ENCODE data around the gene ADD1.
"Not testable (repeated sequence)": the region's sequence is repeated elsewhere in the genome, so short reads cannot be mapped to it uniquely, and the experiment has no call there.

The ADD1 gene

DNA sequence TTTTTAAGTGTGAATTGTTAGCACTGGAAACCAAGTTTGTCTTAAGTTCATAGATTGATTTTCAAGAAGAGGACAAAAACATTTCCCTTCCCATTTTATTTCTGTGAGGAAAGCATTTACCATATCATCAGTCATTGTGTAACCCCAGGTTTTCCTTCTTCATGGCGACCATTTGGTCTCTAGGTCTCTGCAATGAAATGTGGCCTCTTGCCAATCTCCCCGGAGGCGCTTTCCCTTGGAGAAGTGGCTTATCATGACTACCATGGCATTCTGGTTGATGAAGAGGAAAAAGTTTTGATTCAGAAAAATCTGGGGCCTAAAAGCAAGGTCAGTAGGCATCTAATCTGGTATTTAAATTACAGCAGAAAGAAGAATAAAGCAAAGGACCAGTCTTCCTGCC lies 54.4 kb downstream of the ADD1 start:
- DNase-seq, result no peak

DNA sequence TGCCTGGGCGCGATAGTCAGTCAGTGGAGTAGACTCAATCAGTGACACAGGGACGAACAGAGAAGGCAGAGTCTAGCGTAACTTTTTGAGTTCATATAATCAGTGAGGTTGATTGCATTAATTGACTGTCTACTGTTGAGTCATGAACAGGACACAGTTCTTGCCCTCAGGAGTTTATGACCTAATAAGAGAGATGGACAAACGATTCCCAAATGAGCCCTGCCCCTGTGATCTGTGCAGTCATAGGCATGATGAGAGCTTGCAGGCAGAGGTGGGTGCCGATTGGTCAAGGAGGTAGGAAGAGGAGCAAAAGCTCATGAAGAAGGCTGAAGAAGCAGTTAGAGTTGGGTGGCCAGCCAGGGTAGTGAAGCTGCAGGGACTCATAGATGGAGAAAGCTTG lies 57.1 kb downstream of the ADD1 start:
- no peak for DNase-seq

DNA sequence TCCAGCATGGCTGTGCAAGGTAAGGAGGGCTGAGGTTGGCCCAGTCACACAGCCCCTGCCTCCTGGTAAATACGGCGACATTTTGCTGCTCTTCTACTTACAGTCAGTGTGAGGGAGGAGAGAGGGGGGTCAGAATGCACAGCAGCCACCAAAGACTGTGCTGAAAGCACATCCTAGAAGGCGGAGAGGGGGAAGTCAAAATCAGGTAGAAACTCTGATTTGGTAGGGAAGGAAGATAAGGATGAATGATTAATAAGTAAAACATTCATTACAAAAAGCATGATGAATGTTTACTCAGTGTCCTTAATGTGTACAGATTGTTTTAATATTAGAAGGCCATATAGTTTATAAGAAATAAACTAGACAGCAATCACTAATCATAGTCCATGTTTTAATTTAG lies 57.5 kb downstream of the ADD1 start:
- no peak for DNase-seq

- DNase-seq, result no peak
These were observed 58.5 kb downstream of the ADD1 start for GRCh38 chr4:2902126-2902525.

GRCh38 chr4:2905544-2905943 lies 61.9 kb downstream of the ADD1 start:
- DNase-seq, result no peak

DNA sequence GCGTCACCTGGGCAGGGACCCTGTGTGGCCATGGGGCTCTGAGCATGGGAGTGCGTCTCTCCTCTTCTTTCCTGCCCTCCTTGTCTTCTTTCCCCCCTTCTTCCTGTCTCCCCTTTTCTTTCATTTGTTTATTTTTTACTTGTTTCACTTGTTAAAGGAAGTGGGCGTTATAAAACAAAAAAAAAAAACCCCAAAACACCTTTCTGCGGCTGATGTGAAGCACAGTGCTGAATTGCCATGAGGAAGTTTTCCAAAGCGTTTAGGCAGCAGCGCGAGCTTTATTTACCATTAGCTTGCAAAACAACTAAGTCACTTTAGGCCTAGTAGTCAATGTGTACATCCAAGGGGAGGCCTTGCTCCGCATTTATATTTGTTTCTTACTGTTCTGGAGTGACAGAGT lies 62.6 kb downstream of the ADD1 start:
- DNase-seq, result no peak

- no peak for DNase-seq
These were observed 63.6 kb downstream of the ADD1 start for GRCh38 chr4:2907226-2907625.

GRCh38 chr4:2907706-2908293 lies 64.2 kb downstream of the ADD1 start:
- DNase-seq, result no peak

DNA sequence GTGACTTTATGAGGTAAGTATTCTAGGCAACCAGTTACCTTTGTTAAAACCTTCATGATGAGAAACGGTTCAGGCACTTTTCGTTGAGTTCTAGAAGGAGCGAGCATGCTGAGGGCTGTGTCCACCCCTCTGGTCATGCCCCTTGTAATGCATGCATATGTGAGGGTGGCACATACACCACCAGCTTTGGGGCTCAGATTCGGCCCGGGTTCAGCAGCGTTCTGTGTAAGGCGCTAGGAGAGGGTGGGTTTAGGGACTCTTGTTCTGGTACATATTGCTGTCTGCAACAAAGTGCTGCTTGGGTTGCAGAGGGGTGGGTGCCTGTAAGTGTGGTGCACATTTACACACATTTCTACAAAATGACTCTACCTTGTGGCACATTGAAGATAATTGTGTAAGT lies 65.0 kb downstream of the ADD1 start:
- DNase-seq, result no peak

DNA sequence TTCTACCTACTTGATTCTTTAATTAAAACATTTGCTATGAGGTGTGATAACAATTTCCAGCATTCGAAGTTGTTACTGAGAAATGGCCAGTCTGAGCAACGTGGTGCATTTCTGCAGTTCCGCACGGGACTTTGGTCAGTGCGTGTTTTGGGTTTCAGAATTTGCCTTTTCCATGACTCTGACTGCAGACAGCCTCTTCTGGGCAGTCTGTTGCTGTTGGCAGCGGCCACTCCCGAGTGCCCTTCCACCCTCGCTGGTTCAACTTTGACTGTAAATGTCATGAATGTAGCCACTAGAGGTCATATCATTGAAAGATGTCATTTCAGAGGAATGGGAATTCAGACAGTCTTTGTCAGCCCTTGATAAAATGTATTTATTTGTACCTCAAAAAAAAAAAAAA lies 65.9 kb downstream of the ADD1 start:
- no peak for DNase-seq

DNA sequence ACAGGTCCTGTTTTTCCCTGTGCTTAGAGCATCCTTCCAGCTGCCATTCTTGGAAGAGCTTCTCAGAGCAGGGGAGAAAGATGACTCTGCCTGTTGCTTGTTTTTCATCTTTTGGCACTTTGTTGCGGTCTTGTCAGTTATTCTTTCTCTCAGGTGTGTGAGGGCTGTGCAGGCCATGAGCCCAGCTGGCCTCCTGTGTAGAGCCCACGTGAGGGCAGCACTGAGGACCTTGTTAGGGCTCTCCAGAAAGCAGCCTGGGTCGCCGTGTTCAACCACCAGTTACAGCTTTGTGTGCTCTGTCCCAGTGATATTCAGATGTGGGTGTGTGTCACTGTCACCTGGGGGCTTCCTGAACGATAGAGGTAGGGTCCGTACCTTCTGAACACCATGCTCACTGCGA lies 66.8 kb downstream of the ADD1 start:
- DNase-seq, result no peak

DNA sequence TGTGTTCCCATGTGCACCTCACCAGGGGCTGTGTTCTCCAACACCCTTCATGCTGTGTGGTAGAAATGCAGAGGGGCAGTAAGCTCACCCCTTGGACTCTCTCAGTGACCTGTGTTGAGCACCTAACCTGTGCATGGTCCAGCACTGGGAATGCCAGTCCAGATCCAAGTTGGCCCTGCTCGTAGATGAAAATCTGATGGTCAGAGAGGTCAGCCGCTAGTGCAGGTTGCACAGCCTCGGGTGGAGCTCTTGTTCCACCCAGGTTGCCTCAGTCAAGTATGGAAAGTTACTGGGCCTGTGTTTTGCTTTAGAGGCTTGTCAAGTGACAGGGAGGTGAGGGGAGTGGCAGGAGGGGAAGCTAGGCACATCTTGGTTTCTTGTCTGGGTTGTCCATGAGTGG lies 68.2 kb downstream of the ADD1 start:
- no peak for DNase-seq

DNA sequence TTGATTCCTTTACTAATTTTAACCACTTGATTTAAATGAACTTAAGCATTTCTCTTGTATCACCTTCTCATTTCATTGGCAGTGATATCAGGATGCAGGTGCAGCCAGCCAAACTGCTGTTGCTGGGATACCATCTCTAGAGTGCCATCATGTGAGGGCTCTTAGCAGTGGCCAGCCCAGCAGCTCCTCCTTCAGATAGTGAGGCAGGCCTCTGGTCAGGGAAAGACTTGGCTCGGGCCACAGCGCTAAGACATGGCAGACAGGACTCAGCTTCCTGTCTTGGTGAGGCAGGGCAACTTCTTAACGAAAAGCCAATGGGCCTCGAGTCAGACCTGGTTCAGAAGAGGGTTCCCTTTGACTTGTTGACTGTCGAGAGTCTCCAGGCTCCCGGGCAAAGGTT lies 69.5 kb downstream of the ADD1 start:
- DNase-seq, result no peak

DNA sequence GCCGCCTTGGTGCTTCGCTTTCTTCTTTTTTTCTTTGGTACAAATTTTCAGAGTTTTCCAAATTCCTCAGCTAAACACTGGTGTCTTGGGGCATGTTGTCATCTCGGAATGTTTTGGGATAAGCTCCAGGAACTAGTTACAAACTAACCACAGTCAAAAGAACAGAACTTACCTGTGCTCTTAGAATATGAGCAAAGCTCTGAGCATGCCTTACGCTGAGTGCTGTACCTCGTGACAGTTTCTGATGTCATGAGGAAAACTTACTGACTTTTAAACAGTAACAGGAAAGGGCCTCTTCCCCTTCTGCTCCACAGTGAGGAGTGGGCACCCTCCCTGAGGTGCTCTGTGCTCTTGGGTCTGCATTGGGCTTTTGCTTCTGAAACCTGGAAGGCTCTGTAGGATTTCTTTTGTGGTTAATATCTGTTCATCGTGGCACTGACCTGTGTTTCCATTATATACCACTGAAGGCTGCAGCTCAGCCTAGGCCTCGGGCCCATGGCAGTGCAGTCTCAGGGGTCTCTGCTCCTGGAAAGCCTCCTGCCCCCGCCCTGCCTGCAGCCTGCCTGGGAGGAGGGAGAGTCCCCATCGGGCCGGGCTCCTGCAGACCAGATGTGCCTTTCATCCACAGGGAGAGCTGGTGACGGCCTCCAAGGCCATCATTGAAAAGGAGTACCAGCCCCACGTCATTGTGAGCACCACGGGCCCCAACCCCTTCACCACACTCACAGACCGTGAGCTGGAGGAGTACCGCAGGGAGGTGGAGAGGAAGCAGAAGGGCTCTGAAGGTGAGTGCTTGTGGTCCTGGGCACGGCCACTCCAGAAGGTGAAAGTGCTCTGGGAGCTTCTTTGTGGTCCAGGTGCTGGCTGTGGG lies 70.8 kb downstream of the ADD1 start:
- no peak for DNase-seq

- no peak for DNase-seq
These were observed 72.1 kb downstream of the ADD1 start for GRCh38 chr4:2915789-2916188.

GRCh38 chr4:2916696-2917095 lies 73.1 kb downstream of the ADD1 start:
- not testable (repeated sequence) for DNase-seq

DNA sequence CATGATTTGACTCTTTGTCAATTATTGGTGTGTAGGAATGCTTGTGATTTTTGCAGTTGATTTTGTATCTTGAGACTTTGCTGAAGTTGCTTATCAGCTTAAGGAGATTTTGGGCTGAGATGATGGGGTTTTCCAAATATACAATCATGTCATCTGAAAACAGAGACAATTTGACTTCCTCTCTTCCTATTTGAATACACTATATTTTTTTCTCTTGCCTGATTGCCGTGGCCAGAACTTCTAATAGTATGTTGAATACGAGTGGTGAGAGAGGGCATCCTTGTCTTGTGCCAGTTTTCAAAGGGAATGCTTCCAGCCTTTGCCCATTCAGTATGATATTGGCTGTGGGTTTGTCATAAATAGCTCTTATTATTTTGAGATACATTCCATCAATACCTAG lies 74.7 kb downstream of the ADD1 start:
- not testable (repeated sequence) for DNase-seq

DNA sequence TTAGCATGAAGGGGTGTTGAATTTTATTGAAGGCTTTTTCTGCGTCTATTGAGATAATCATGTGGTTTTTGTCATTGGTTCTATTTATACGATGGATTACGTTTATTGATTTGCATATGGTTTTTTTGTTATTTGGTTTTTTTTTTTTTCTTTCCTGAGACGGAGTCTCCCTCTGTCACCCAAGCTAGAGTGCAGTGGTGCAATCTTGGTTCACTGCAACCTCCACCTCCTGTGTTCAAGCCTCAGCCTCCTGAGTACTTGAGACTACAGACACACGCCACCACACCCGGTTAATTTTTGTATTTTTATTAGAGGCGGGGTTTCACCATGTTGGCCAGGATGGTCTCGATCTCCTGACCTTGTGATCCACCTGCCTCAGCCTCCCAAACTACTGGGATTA lies 75.1 kb downstream of the ADD1 start:
- not testable (repeated sequence) for DNase-seq

GRCh38 chr4:2922453-2923101 lies 78.9 kb downstream of the ADD1 start:
- DNase-seq, result not testable (repeated sequence)

- peak; percentile 55 to 90 for DNase-seq
These were observed 79.5 kb downstream of the ADD1 start for GRCh38 chr4:2923141-2923551.

- DNase-seq, result no peak
These were observed 80.1 kb downstream of the ADD1 start for GRCh38 chr4:2923668-2924173.

DNA sequence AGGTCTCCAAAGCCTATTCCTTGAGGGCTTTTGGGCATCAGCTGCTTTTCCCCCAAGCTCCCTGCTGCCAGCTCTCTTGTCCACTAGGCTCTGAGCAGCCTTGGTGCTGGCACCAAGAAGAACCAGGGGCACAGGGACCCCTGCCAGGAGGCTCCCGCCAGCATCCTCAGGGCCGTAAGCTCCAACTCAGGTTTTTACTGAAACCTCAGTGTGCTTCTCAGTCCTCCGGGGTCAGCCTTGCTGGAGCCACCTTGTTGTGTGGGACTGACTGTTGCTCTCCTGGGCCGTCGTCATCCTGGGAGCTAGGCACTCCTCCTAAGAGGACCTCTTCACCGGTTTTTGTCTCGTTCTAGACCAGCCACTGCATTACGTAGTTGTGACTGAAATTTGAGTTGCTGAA lies 80.6 kb downstream of the ADD1 start:
- DNase-seq, result no peak

DNA sequence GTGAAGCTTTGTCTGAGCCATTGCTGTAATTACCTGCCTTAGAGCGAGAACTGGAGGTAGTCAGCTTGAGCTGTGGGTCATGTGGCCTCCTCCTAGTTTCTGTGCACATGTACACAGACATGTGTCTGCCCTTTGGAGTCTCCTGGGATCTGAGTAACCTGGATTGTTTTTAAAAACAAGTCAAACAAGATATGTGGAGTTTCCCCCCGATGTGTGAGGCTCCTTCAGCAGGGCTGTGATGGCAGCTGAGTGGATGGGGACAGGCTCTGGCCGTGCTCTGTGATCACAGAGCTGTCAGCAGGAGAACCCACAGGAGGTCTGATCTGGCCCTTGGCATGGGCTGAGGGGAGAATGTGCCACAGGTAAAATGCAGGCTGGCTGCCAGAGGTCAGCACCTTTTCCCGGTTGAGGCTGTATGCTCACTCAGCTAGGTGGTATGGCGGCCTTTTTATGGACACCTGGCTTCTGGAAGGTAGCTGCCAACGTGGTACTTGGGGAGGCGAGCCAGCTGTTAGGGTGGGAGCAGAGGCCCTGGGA lies 81.2 kb downstream of the ADD1 start:
- no peak for DNase-seq

DNA sequence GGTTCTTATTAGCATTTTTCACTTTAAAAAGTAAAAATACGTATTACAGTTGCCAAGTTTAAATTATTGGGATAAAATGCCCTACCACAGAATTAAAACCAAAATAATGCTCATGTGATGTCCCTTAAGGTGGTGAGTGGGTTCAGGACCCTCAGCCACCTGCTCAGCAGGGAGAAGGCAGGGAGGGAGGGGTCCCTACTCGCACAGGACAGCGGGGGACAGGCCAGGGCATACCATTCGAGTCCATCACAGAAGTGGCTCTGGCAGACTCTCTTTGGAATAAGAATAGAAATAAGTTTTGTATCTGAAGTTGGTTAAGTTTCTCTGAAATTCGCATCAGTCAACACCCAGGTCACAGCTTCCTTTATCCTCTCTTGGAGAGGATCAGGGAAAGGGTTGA lies 81.9 kb downstream of the ADD1 start:
- DNase-seq, result no peak

Measured in inflammatory macrophage treated with lipopolysaccharide for 1 hour (primary cell).